HG03439 (cell line): Measurements from ENCODE around the gene PCIF1.
"Not testable (repeated sequence)": the region's sequence is repeated elsewhere in the genome, so short reads cannot be mapped to it uniquely, and the experiment has no call there.

Source experiments
- ATAC-seq: cut with Tn5 transposase; IDR thresholded peaks from one replicate; pipeline ENCODE4 v1.9.1; 2021; ENCODE audit warnings: mild to moderate bottlenecking, moderate library complexity; ENCODE audit not compliant: unreplicated experiment

PCIF1 gene

DNA sequence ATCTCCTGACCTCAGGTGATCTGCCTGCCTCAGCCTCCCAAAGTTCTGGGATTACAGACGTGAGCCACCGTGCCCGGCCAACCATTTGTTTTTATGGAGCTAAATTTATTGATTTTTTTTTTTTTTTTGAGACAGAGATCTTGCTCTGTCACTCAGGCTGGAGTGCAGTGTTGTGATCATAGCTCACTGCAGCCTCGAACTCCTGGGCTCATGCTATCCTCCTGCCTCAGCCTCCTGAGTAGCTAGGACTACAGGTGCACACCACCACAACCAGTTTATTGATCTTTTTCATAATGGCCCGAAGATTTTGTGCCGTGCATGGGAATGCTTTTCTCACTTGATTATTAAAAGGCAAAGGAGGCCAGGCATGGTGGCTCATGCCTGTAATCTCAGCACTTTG is 54.3 kb downstream of the PCIF1 start:
- ATAC-seq = not testable (repeated sequence)

DNA sequence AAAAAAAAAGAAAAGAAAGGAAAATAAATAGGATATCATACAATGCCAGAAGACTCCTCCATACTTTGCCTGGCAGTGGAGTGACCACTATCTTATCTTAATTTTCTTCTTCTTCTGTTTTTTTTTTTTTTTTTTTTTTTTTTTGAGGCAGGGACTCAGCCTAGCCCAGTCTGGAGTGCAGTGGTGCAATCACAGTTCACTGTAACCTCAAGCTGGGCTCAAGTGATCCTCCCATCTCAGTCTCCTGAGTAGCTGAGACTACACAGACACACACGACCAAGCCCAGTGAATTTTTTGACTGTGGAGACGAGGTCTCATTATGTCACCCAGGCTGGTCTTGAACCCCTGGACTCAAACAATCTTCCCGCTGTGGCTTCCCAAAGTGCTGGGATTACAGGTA is 57.1 kb downstream of the PCIF1 start:
- no peak for ATAC-seq

DNA sequence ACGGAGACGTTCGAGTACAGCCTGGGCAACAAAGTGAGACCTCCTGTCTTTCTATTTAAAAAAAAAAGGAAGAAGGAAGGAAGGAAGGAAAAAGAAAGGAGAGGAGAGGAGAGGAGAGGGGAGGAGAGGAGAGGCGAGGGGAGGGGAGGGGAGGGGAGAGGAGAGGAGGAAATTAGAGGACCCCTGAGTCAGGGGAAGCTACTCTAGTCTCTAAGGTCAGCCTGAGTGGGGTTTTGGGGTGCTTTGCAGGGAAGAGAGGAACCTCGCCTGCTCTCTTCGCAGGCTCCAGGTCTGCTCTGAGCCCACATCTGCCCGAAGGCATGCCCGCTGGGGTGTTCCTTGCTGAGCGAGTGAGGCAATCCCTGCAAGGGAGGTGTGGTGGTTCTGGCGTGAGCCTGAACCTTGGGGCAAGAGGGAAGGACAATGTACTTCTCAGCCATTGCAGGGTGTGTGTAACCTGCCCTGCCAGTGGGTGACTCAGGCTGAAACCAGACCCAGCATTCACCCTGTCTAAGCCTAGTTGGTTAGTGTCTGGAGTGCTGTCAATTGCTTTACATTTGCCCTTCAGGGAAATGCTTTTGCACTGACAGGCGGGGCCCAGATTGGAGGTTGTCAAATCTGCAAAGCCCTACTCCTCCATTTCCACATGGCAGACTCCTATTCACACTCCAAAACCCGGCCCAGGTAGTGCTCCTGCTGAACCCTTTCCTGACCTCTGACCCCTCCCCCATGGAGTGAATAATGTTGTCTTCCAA is 58.9 kb downstream of the PCIF1 start:
- ATAC-seq = no peak

DNA sequence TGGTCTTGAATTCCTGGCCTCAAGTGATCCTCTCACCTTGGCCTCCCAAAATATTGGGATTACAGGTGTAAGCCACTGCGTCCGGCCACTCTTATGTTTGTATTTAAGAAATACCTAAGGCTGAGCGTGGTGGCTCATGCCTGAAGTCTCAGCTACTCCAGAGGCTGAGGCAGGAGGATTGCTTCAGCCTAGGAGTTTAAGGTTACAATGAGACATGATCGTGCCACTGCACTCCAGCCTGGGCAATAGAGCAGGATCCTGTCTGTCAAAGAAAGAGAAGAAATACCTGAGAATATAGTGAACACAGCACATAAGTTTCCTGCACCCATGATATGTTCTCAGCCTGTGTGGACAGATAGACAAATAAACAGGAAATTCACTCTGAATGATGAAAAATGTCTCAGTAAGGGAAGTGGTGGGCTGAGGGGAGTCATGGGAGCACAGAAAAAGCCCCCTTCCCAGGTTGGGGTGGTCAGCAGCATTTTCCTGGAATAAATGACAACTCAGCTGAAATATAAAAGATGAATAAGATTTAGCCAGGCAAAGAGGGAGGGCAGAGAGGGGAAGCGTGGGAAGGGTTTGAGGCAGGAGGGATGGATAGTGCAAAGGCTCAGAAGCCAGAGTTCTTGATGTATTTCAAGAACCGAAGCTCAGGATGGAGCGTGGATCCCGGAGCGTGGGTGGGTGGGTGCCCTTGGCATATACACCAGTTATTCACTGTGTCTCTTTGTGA is 60.4 kb downstream of the PCIF1 start:
- no peak for ATAC-seq

DNA sequence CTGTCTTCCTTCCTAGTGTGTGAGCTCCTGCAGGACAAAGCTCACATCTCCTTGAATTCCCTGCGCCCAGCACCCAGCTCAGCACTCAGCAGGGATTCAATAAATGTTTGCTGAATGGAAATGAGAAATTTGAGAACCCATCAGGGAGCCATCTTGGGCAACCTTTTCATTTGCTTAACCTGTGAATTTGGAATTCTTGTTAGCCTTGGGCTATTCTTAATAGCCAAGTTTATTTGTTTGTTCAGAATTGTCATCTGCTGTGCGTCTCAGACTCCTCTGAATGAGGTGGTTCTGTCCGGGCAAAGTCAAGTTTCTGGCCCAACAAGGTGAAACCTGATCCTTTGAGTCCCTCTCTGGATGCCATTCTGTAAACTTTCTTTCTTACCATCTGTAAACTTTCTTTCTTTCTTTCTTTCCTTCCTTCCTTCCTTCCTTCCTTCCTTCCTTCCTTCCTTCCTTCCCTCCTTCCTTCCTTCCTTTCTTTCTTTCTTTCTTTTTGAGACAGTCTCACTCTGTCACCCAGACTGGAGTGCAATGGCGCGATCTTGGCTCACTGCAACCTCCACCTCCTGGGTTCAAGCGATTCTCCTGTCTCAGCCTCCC is 61.1 kb downstream of the PCIF1 start:
- ATAC-seq = not testable (repeated sequence)

DNA sequence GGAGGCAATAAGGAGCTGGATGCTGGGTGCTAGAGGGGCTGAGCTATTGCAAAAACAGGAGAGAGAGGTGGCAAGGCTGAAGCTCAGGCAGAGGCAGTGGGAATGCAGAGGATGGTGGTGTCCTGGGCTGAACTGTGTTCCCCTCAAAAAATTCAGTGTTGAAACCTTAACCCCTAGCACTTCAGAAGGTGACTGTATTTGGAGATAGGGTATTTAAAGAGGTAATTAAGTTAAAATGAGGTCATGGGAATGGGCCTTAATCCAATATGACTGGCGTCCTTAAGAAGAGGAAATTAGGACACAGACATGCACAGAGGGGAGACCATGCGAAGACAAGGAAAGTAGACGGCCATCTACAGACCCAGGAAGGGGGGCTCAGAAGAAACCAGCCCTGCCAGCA is 62.7 kb downstream of the PCIF1 start:
- no peak for ATAC-seq
